GM19238 (cell line): ENCODE results near the gene VSNL1.

Experiments
- DNase-seq: peaks from one replicate; pipeline ENCODE4 v3.0.0; 2011; ENCODE audit warnings: low spot score; ENCODE audit not compliant: insufficient read length

VSNL1 gene

GRCh38 chr2:17580319-17580715 is 39.8 kb downstream of the VSNL1 start:
- DNase-seq = no peak

- DNase-seq = no peak
These were observed 41.3 kb downstream of the VSNL1 start for GRCh38 chr2:17581831-17582230.

DNA sequence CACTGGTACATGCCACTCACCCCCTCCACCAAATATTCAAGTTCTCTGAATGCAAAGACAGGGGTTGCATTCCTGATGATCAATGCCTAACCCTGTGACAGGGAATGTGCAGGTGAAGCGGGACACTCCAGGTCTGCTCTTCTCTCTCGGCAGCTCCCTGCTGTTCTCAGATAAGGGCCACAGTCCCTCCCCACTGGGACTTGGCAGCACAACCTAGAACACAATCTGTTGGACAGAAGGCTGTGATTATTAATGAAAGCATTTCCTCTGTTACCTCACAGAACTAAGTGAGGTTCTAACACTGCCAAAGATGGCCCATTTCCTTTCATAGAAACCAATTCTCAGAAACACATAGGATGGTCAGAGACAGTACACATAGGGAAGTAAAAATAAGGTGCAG is 42.7 kb downstream of the VSNL1 start:
- no peak for DNase-seq

GRCh38 chr2:17583646-17584045 is 43.1 kb downstream of the VSNL1 start:
- no peak for DNase-seq

DNA sequence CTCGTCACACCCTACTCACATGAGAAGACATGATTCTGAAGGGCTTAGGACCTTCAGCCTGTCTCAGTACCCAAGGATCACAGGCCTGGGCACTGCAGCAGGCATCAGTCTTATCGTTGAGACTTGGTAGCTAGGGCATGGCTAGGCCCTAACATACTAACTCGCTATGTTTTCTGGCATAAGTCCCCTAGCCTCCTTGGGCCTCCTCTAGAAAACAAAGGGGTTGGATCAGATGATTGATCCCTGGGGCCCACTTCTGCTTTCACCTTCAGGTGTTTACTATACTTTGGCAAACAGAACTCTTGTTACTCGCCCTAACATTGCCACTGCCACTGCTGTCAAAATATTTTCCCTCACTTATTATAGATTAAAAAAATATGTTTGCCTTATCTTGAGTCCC is 44.2 kb downstream of the VSNL1 start:
- no peak for DNase-seq

DNA sequence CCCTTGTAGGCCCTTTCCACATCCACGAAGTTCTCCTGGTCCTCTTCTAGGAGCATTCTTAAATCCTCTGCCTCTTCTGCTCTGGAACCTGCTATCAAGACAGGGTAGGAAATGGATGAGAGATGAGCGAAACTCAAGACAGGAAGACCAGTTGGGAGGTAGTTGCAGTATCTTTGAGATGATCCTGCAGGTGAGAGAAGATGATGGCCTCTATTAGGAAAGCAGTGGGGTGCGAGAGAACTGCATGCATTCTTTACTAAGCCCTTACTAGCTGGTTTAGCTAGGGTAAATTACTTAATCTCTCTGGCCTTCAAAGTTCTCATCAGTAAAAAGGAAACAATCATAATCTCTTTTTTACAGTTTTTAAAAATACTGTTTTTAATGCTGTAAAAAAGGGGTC is 47.0 kb downstream of the VSNL1 start:
- no peak for DNase-seq

GRCh38 chr2:17588031-17588430 is 47.5 kb downstream of the VSNL1 start:
- DNase-seq = no peak

- DNase-seq = no peak
These were observed 49.0 kb downstream of the VSNL1 start for GRCh38 chr2:17589406-17590035.

GRCh38 chr2:17590342-17590911 is 49.9 kb downstream of the VSNL1 start:
- no peak for DNase-seq

DNA sequence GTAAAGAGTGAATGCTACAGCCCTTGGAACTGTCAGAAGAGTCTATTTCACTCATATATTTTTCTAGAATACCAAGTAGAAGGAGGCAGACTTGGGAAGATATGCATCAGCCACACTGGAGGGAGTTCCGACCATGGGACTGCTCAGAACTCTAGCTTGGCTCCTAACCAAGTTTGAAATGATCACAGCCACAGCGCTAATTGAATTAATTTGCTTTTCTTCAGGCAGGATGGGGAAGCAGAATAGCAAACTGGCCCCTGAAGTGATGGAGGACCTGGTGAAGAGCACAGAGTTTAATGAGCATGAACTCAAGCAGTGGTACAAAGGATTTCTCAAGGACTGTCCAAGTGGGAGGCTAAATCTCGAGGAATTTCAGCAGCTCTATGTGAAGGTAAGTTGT is 51.4 kb downstream of the VSNL1 start:
- no peak for DNase-seq

DNA sequence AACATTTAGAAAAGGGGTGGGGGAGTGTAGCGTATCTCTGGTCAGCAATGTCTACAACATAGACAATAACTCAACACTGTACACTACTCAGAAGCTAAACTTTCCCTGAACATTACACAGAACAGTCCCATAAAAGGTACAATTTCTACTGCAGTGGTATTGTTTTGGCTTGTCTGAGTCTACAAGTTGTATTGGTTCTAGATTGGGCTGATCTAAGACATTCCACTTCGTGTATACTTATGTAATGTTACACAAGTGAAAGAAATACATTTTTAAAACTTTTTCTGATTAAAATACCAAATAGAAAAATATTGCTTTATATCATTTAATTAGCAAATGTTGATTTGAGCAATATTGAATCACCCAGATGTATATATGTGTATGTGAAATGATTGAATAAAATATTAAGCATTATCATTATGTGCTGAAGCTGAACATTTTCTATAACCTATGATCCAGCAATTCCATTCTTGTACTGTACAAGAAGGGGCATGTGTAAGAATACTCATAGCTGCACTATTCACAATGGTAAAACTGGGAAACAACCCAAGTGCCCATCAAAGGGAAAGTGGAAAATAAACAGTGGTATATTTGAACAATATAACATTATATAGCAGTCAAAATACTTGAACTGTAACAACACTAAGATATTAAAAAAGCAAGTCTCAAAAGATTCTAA is 52.4 kb downstream of the VSNL1 start:
- DNase-seq = no peak

- no peak for DNase-seq
These were observed 52.9 kb downstream of the VSNL1 start for GRCh38 chr2:17593445-17593840.

- DNase-seq = no peak
These were observed 53.5 kb downstream of the VSNL1 start for GRCh38 chr2:17593841-17594491.

DNA sequence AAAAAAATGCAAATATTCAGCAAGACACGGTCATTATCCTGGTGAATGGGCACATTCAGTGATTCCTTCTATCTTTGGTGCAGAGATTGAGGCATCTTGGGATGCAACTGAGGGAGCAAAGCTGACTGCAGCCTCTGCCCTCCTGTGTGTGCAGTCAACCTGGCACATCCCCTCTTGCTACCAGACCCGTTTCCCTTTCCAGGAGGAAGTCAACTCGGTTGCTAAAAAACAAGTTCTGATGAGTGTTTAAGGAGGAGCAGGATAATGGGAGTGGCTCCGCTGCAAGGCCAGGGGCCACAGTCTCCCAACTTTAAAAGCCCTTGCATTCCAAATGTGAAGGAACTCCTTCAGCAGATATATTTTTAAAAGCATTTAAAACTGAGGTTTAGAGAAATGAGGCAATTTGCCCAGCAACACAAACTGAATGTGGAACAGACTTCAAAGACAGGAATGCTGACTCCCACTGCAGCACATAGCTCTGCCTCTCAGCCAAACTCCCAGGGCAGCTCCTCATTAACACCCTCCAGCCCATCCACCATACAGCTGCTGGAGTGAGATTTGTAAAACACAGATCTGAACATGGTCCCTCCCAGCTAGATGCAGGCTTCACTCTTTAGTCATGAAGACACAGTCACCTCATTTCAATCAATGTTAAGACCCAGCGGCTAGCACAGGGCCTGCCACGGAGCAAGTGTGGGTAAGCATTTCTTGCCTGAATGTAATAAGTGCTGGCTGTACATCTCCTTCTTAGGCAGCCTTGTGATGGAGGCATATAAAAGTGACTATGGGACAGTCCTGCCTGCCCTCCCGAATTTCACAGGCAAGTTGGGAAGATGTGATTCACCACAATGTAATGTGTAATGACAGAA is 54.3 kb downstream of the VSNL1 start:
- DNase-seq = no peak

- DNase-seq = no peak
These were observed 59.1 kb downstream of the VSNL1 start for GRCh38 chr2:17599617-17600016.

DNA sequence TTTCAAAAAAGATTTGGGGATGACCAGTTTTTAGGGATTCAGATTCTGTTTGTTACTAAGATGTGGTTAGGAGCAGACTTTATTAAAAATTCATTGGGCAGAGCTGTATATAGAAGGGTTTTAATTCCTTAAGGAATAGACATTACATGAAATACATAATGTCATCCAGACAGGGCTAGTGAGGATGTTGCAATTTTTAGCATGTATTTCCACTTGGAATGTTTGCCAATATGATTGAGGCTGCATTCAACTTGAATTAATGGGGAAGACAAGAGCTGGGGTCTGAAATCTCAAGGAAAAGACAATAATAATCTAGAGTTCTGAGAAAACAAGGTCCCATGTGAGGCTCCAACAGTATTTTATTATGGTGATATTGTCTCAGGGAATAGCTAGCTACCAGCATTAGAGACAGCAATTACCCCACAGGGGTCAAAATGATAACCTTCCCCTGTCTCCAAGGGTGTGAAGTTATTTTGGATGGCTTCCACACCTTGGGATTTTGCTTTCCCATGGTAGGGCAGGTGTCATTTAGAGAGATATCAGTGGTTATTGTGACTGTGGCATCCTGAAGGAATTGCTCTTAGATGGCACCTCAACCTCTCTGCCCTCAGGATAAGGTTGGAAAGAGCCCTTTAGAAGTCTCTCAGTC is 60.2 kb downstream of the VSNL1 start:
- no peak for DNase-seq

DNA sequence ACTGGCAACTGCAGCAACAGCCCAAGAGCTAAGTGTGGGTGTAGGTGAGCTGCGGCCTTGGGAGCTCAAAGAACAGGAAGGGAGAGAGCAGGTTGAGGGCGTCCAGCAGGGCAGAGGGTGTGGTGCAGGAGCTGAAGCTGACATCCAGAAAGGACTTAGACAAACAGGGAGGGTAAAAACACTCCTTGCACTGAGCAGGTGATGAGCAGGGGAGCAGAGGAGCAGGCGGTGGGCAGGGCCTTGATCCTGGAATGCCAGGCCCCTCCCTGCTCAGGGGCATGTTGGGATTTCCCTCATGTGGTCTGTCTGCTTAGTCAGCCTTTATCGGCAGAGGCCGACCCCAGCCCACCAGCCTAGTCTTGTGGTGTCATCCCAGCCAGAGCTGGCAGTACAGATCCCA is 63.6 kb downstream of the VSNL1 start:
- no peak for DNase-seq

GRCh38 chr2:17605696-17606095 is 65.2 kb downstream of the VSNL1 start:
- no peak for DNase-seq

DNA sequence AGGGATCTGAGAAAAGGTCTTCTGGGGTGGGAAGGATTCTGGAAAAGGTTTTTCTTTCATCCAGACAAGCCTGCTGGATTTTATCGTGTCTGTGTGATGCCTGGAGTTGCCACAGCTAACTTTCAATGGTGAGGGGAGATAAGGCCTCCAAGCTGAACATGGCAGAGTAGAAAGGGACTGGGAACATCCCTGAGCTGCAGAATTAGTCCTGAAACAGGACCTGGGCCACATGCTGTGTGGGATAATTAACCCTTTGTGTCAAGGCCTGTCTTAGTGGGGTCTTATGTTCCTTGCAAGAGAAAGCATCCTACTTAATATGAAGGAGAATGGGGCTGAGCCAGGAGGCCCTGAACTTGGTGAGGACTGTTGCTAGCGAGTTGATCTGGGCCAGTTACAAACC is 66.4 kb downstream of the VSNL1 start:
- no peak for DNase-seq

GRCh38 chr2:17607379-17607778 is 66.9 kb downstream of the VSNL1 start:
- no peak for DNase-seq

- no peak for DNase-seq
These were observed 67.8 kb downstream of the VSNL1 start for GRCh38 chr2:17608251-17608650.
